HepG2 (cell line): ENCODE results near the gene DNAJC8. TPM values are rescaled to one million over a fixed set of nuclear protein-coding genes. Genes with fewer than 3 reads are reported as not detected.
A peak's percentile ranks its signal among the peaks of the same experiment; 100 is the strongest.

Experiments
- ATAC-seq: fragments of 200-7000 bp; cut with Tn5 transposase; 3 replicates; pipeline ENCODE4 v1.9.1; 2020; ENCODE audit warnings: mild to moderate bottlenecking, moderate library complexity
- BruUV-seq: library from RNA; stranded (reverse); fragments of 400-500 nt; replicated peaks from 2 replicates; lab custom pipeline; 2021; lab: Mats Ljungman, UMichigan
- CTCF ChIA-PET: fragments of 300-600 bp; formaldehyde crosslinking; extraction: SDS; loops from one replicate; lab custom pipeline; 2021; ENCODE audit warnings: low total read pairs, inconsistent platforms, low intra/inter-chr PET ratio; lab: Yijun Ruan, JAX
- POLR2A ChIA-PET: fragments of 350-600 bp; sonication (Branson Sonifier 250); formaldehyde crosslinking; loops from one replicate; lab custom pipeline; 2020; ENCODE audit warnings: antibody characterized with exemption, inconsistent platforms; lab: Yijun Ruan, JAX
- DNase-seq: peaks from one replicate; pipeline ENCODE4 v3.0.0-alpha.2; 2015; ENCODE audit warnings: low spot score
- FAIRE-seq: peaks from 3 replicates; lab custom pipeline; 2011; peaks lifted over from hg19 to GRCh38; lab: Jason Lieb, UNC
- H2AFZ ChIP-seq: one replicate; pipeline ENCODE4 v1.6.1; 2011; ENCODE audit warnings: low read length, inconsistent platforms
- H3K27ac ChIP-seq: fragments of 300-600 bp; 3 replicates; pipeline ENCODE4 v1.8.0; 2011; ENCODE audit warnings: mixed run types, mild to moderate bottlenecking, mixed read lengths, low read length, inconsistent platforms; ENCODE audit not compliant: insufficient read depth; ENCODE audit errors: extremely low read length
- H3K27me3 ChIP-seq, 2 experiments: fragments of 200-600 bp in 1 of 2; 2 replicates in 1 of 2; 3 replicates in 1 of 2; pipeline versions ENCODE4 v1.6.0 to v1.8.0; 2011; ENCODE audit warnings: low read length in 2 of 2, mild to moderate bottlenecking in 2 of 2, moderate library complexity in 2 of 2, inconsistent platforms in 1 of 2; ENCODE audit not compliant: insufficient read depth in 2 of 2, control insufficient read depth in 1 of 2
- H3K36me3 ChIP-seq, 2 experiments: fragments of 200-600 bp in 1 of 2; replicated peaks in 1 of 2; 2 replicates in 1 of 2; 3 replicates in 1 of 2; pipeline versions ENCODE4 v1.5.1 to v1.8.0; 2011; ENCODE audit warnings: low read length in 2 of 2, inconsistent platforms in 1 of 2; ENCODE audit not compliant: insufficient read depth in 2 of 2, control insufficient read depth in 1 of 2
- H3K4me1 ChIP-seq: 2 replicates; pipeline ENCODE4 v1.5.1; 2012; ENCODE audit warnings: low read length, inconsistent platforms; ENCODE audit not compliant: insufficient read depth
- H3K4me2 ChIP-seq: 2 replicates; pipeline ENCODE4 v1.6.0; 2011; ENCODE audit warnings: low read depth, low read length, inconsistent platforms
- H3K4me3 ChIP-seq, 3 experiments: fragments of 200-600 bp in 1 of 3; sonication (generic), shearing (Covaris generic) in 1 of 3; replicated peaks in 1 of 3; 2 replicates each; pipeline ENCODE4 v1.5.1; 2011 to 2016; ENCODE audit warnings: low read length in 3 of 3, inconsistent platforms in 2 of 3, low read depth in 2 of 3, mild to moderate bottlenecking in 2 of 3, control low read depth in 1 of 3, mixed read lengths in 1 of 3; ENCODE audit not compliant: insufficient read depth in 1 of 3
- H3K79me2 ChIP-seq: one replicate; pipeline ENCODE4 v1.6.1; 2011; ENCODE audit warnings: low read length, inconsistent platforms; ENCODE audit not compliant: insufficient read depth
- H3K9ac ChIP-seq: 2 replicates; pipeline ENCODE4 v1.6.0; 2011; ENCODE audit warnings: mild to moderate bottlenecking, low read depth, low read length, inconsistent platforms; ENCODE audit not compliant: insufficient read depth
- H3K9me3 ChIP-seq: 2 replicates; pipeline ENCODE4 v1.5.1; 2012; ENCODE audit warnings: mild to moderate bottlenecking, low read length
- H4K20me1 ChIP-seq: 2 replicates; pipeline ENCODE4 v1.6.0; 2011; ENCODE audit warnings: inconsistent platforms, mild to moderate bottlenecking, low read length, moderate library complexity; ENCODE audit not compliant: insufficient read depth
- CBFB ChIP-seq: sonication (generic); formaldehyde crosslinking; IDR thresholded peaks from 2 replicates; pipeline ENCODE4 v1.4.0; 2020; ENCODE audit warnings: missing genetic modification reagents
- CEBPB ChIP-seq: IDR thresholded peaks from 2 replicates; pipeline ENCODE4 v1.6.1; 2011; ENCODE audit warnings: low read depth, low read length, improper control_type of control experiment, borderline replicate concordance
- CEBPG ChIP-seq: IDR thresholded peaks from 2 replicates; pipeline ENCODE4 v1.6.1; 2016
- NFATC3 ChIP-seq: sonication (generic); formaldehyde crosslinking; IDR thresholded peaks from 2 replicates; pipeline ENCODE4 v1.5.1; 2020; ENCODE audit warnings: mild to moderate bottlenecking, missing genetic modification reagents
- PRDM15 ChIP-seq: sonication (generic); formaldehyde crosslinking; IDR thresholded peaks from 2 replicates; pipeline ENCODE4 v1.4.0; 2020; ENCODE audit warnings: missing genetic modification reagents
- ZNF383 ChIP-seq: sonication (generic); formaldehyde crosslinking; IDR thresholded peaks from 2 replicates; pipeline ENCODE4 v1.4.0; 2020; ENCODE audit warnings: missing genetic modification reagents, mild to moderate bottlenecking, borderline replicate concordance
- ZNF550 ChIP-seq: sonication (generic); formaldehyde crosslinking; IDR thresholded peaks from 2 replicates; pipeline ENCODE4 v1.4.0; 2020; ENCODE audit warnings: mild to moderate bottlenecking, missing genetic modification reagents, borderline replicate concordance
- ZNF597 ChIP-seq: sonication (generic); formaldehyde crosslinking; IDR thresholded peaks from 2 replicates; pipeline ENCODE4 v1.5.0; 2020; ENCODE audit warnings: missing genetic modification reagents
- ZNF639 ChIP-seq: conservative IDR thresholded peaks from 2 replicates; pipeline ENCODE4 v1.6.1; 2018; ENCODE audit warnings: missing genetic modification reagents
- WGBS: methylation state at CpG from one replicate; pipeline ENCODE4 v1.1.6; 2017; ENCODE audit warnings: low lambda C conversion rate; 5-methylcytosine and 5-hydroxymethylcytosine counted together
- in situ Hi-C: cut with HindIII; loops from 2 replicates; pipeline ENCODE4 v1.10.0; 2017; ENCODE audit warnings: low pct_unique_long_range_greater_than_20kb; ENCODE audit not compliant: extremely low pct_ligation_motif_present
- intact Hi-C: fragments of 100-400 bp; cut with micrococcal nuclease; formaldehyde crosslinking; loops from one replicate; pipeline ENCODE4 v1.10.0; 2022; ENCODE audit not compliant: unreplicated experiment
- polyA plus RNA-seq, 8 experiments: library from polyadenylated mRNA; depleted of rRNA in 3 of 8; stranded (reverse) in 7 of 8; unstranded in 1 of 8; fragments of >200 nt; fragmentation: Illumina TruSeq in 4 of 8; extraction: Trizol in 4 of 8; gene quantifications; 2 replicates each; pipeline versions ENCODE4 v1.2.1 to v1.2.3, GENCODE V29; 2011 to 2016; ENCODE audit warnings: low read depth in 4 of 8, missing spikeins in 1 of 8, mixed read lengths in 1 of 8; ENCODE audit not compliant: insufficient read depth in 1 of 8
- total RNA-seq, 5 experiments: library from RNA; depleted of rRNA; stranded (reverse); fragments of >200 nt; fragmentation: Illumina TruSeq; extraction: Trizol; gene quantifications; 2 replicates each; pipeline ENCODE4 v1.2.3, GENCODE V29; 2016; ENCODE audit warnings: low read depth in 1 of 5

Gene DNAJC8
- total and polyA plus RNA-seq, 2 of the 13 experiments (the other 11 are each of a cell fraction or from before 2014, with no cell fraction given), result 54.5 to 126 TPM

GRCh38 chr1:28244549-28245251 lies 11.9 kb upstream of the DNAJC8 start (continued):
- no peak for TF ChIP-seq PRDM15 (CRISPR knock-in tag)
- TF ChIP-seq ZNF550 (CRISPR knock-in tag), result no peak

- ChIA-PET CTCF (no interaction called here), POLR2A (interaction anchor here (0.6 to 1.3 kb wide), 3 partner anchors 8 to 270 kb away, joined by 3 to 10 read pairs (median 3); partner anchors contain the start of genes ATP5IF1 and PHACTR4)
- Histone ChIP-seq H3K4me3 (no peak overlapping the region), H4K20me1 (no peaks in the 10 kb centered on the region), H3K36me3 (peaks cover 1 to 2% of the 10 kb centered on the region in 2 experiments; a peak in 2 of 5 replicates), H3K27ac (peak overlapping the region; percentile 27), H2AFZ (no peak overlapping the region), H3K27me3 (no peaks in the 10 kb centered on the region), H3K4me1 (peaks cover 34% of the 10 kb centered on the region), H3K79me2 (no peaks in the 10 kb centered on the region), H3K9ac (no peak overlapping the region), H3K4me2 (no peak overlapping the region), H3K9me3 (no peaks in the 10 kb centered on the region)
- intact Hi-C loops (no loop called here), in situ Hi-C loops (loop anchor here (25.0 kb wide), 1 partner anchor 344 kb away; the partner anchor contains the start of gene RAB42)
- BruUV-seq, result no TSS peak
- ATAC-seq (no peak), DNase-seq (no peak), FAIRE-seq (no peak)
- 100% methylated on average over 2 of the region's 2 CpGs for WGBS
- TF ChIP-seq CBFB (CRISPR knock-in tag), result no peak
- TF ChIP-seq CEBPG (CRISPR knock-in tag), result peak; percentile 68
- TF ChIP-seq CEBPB, result peak; percentile 63; the same call in 1 of the 2 replicates
- no peak for TF ChIP-seq ZNF597 (CRISPR knock-in tag)
- TF ChIP-seq ZNF639 (CRISPR knock-in tag), result no peak
- no peak for TF ChIP-seq ZNF383
- no peak for TF ChIP-seq NFATC3
These were observed 11.0 kb upstream of the DNAJC8 start for GRCh38 chr1:28243685-28244311.
